ENCODE data around the gene ICAM1. TPM values are rescaled to one million over a fixed set of nuclear protein-coding genes. Genes with fewer than 3 reads are reported as not detected.

The ICAM1 gene
- polyA plus RNA-seq, 1 donor from 2014 or later: not detected

- Histone ChIP-seq H3K27me3 (ENCODE audit: insufficient read depth, low read depth, low read length) (no peaks in the 10 kb centered on the region), H3K9me2 (ENCODE audit: insufficient read depth, low read length) (no peaks in the 10 kb centered on the region), H4K20me1 (ENCODE audit: insufficient read depth) (no peaks in the 10 kb centered on the region), H3K27ac (ENCODE audit: low read length) (no peak overlapping the region), H3K79me2 (replicated peaks; ENCODE audit: insufficient read depth, low read length) (peaks cover 10% of the 10 kb centered on the region), H3K4me2 (ENCODE audit: low read length) (no peak overlapping the region), H3F3A (ENCODE audit: insufficient read depth, low read length, poor library complexity, severe bottlenecking) (no peaks in the 10 kb centered on the region), H3K36me3 (ENCODE audit: insufficient read depth, low read length) (no peaks in the 10 kb centered on the region), H3K4me3 (ENCODE audit: low read length) (no peak overlapping the region), H2AFZ (ENCODE audit: low read depth, low read length) (no peak overlapping the region), H3K9ac (ENCODE audit: low read length) (no peak overlapping the region), H3K9me3 (ENCODE audit: low read length) (no peaks in the 10 kb centered on the region)
- TF ChIP-seq MXI1 (conservative IDR thresholded peaks at IDR 0.05; ENCODE audit: poor library complexity, severe bottlenecking) (no peak), SMC3 (conservative IDR thresholded peaks at IDR 0.05; ENCODE audit: poor library complexity) (no peak), TAF1 (IDR thresholded peaks at IDR 0.05; ENCODE audit: low read depth) (no peak), RAD21 (conservative IDR thresholded peaks at IDR 0.05) (no peak), CTCF (IDR thresholded peaks at IDR 0.05; ENCODE audit: poor library complexity, severe bottlenecking) (no peak), REST (IDR thresholded peaks at IDR 0.05; ENCODE audit: borderline replicate concordance) (no peak), EZH2 (IDR thresholded peaks at IDR 0.05; ENCODE audit: borderline replicate concordance, insufficient read depth, low read length, poor library complexity, severe bottlenecking) (no peak), POLR2AphosphoS5 (IDR thresholded peaks at IDR 0.05) (no peak), EP300 (conservative IDR thresholded peaks at IDR 0.05; ENCODE audit: poor library complexity, severe bottlenecking) (no peak)
These were observed 43.6 kb upstream of the ICAM1 start for GRCh38 chr19:10227026-10227971.

GRCh38 chr19:10228393-10228792, 42.5 kb upstream of the ICAM1 start:
- H3K4me3 ChIP-seq (ENCODE audit: low read length): no peak overlapping the region
- H3K9ac ChIP-seq (ENCODE audit: low read length): no peak overlapping the region
- no peaks in the 10 kb centered on the region for H3K27me3 ChIP-seq (ENCODE audit: insufficient read depth, low read depth, low read length)
- no peak overlapping the region for H3K27ac ChIP-seq (ENCODE audit: low read length)
- H3K9me3 ChIP-seq (ENCODE audit: low read length): no peaks in the 10 kb centered on the region
- no peaks in the 10 kb centered on the region for H3F3A ChIP-seq (ENCODE audit: insufficient read depth, low read length, poor library complexity, severe bottlenecking)
- no peaks in the 10 kb centered on the region for H3K36me3 ChIP-seq (ENCODE audit: insufficient read depth, low read length)
- H2AFZ ChIP-seq (ENCODE audit: low read depth, low read length): no peak overlapping the region
- peaks cover 10% of the 10 kb centered on the region for H3K79me2 ChIP-seq (replicated peaks; ENCODE audit: insufficient read depth, low read length)
- H3K9me2 ChIP-seq (ENCODE audit: insufficient read depth, low read length): no peaks in the 10 kb centered on the region
- no peak for TF ChIP-seq REST (IDR thresholded peaks at IDR 0.05; ENCODE audit: borderline replicate concordance)
- TF ChIP-seq SMC3 (conservative IDR thresholded peaks at IDR 0.05; ENCODE audit: poor library complexity): no peak
- TF ChIP-seq RAD21 (conservative IDR thresholded peaks at IDR 0.05): no peak
- no peak for TF ChIP-seq CTCF (IDR thresholded peaks at IDR 0.05; ENCODE audit: poor library complexity, severe bottlenecking)
- no peak for TF ChIP-seq MXI1 (conservative IDR thresholded peaks at IDR 0.05; ENCODE audit: poor library complexity, severe bottlenecking)
- TF ChIP-seq POLR2AphosphoS5 (IDR thresholded peaks at IDR 0.05): no peak
- TF ChIP-seq EZH2 (IDR thresholded peaks at IDR 0.05; ENCODE audit: borderline replicate concordance, insufficient read depth, low read length, poor library complexity, severe bottlenecking): no peak
- no peak for TF ChIP-seq EP300 (conservative IDR thresholded peaks at IDR 0.05; ENCODE audit: poor library complexity, severe bottlenecking)
- TF ChIP-seq TAF1 (IDR thresholded peaks at IDR 0.05; ENCODE audit: low read depth): no peak
- no peak overlapping the region for H3K4me2 ChIP-seq (ENCODE audit: low read length)
- H4K20me1 ChIP-seq (ENCODE audit: insufficient read depth): no peaks in the 10 kb centered on the region
